Neural cell (in vitro differentiated cells): ENCODE results near the gene KCNK15. TPM values are rescaled to one million over a fixed set of nuclear protein-coding genes. Genes with fewer than 3 reads are reported as not detected.

Experiments
- H2AFZ ChIP-seq: fragments of 200-600, 300-800 bp; sonication (generic), shearing (Covaris generic); 2 replicates; pipeline ENCODE4 v1.6.0; 2014; ENCODE audit warnings: low read depth, mild to moderate bottlenecking, antibody characterized with exemption, low read length, moderate library complexity
- H3F3A ChIP-seq: fragments of 200-600 bp; shearing (Covaris generic); 2 replicates; pipeline ENCODE4 v1.6.1; 2016; ENCODE audit warnings: mild to moderate bottlenecking, moderate library complexity, mixed read lengths, antibody characterized with exemption, low read length; ENCODE audit not compliant: insufficient read depth, poor library complexity, severe bottlenecking
- H3K27ac ChIP-seq: fragments of 200-600, 300-800 bp; sonication (generic), shearing (Covaris generic); 2 replicates; pipeline ENCODE4 v1.5.1; 2014; ENCODE audit warnings: mild to moderate bottlenecking, low read length, moderate library complexity
- H3K27me3 ChIP-seq: fragments of 300-800, 200-600 bp; sonication (generic), shearing (Covaris generic); 2 replicates; pipeline ENCODE4 v1.6.0; 2014; ENCODE audit warnings: mild to moderate bottlenecking, low read depth, low read length, moderate library complexity; ENCODE audit not compliant: insufficient read depth
- H3K36me3 ChIP-seq: fragments of 300-800, 200-600 bp; sonication (generic), shearing (Covaris generic); 2 replicates; pipeline ENCODE4 v1.5.1; 2014; ENCODE audit warnings: mild to moderate bottlenecking, antibody characterized with exemption, low read length, moderate library complexity; ENCODE audit not compliant: insufficient read depth
- H3K4me2 ChIP-seq: fragments of 300-800, 200-600 bp; sonication (generic), shearing (Covaris generic); 2 replicates; pipeline ENCODE4 v1.6.0; 2014; ENCODE audit warnings: mild to moderate bottlenecking, low read length
- H3K4me3 ChIP-seq: fragments of 300-800, 200-600 bp; sonication (generic), shearing (Covaris generic); 2 replicates; pipeline ENCODE4 v1.5.1; 2014; ENCODE audit warnings: mild to moderate bottlenecking, low read length, moderate library complexity
- H3K79me2 ChIP-seq: fragments of 200-600 bp; shearing (Covaris generic); replicated peaks from 2 replicates; pipeline ENCODE4 v1.6.0; 2014; ENCODE audit warnings: mild to moderate bottlenecking, low read length, moderate library complexity; ENCODE audit not compliant: insufficient read depth
- H3K9ac ChIP-seq: fragments of 300-800, 200-600 bp; sonication (generic), shearing (Covaris generic); 2 replicates; pipeline ENCODE4 v1.6.1; 2016; ENCODE audit warnings: mild to moderate bottlenecking, low read length, mixed read lengths
- H3K9me2 ChIP-seq: fragments of 200-600 bp; shearing (Covaris generic); 2 replicates; pipeline ENCODE4 v1.6.1; 2016; ENCODE audit warnings: mild to moderate bottlenecking, low read length, mixed read lengths; ENCODE audit not compliant: insufficient read depth
- H3K9me3 ChIP-seq: fragments of 200-600, 300-800 bp; sonication (generic), shearing (Covaris generic); 2 replicates; pipeline ENCODE4 v1.6.1; 2016; ENCODE audit warnings: mild to moderate bottlenecking, mixed run types, low read length, moderate library complexity, mixed read lengths
- H4K20me1 ChIP-seq: fragments of 200-600 bp; shearing (Covaris generic); 2 replicates; pipeline ENCODE4 v1.6.1; 2016; ENCODE audit warnings: mild to moderate bottlenecking, mixed run types; ENCODE audit not compliant: insufficient read depth
- EP300 ChIP-seq: fragments of 450-650 bp; conservative IDR thresholded peaks from 2 replicates; pipeline ENCODE4 v1.6.1; 2014; ENCODE audit warnings: antibody characterized with exemption, mild to moderate bottlenecking, moderate library complexity; ENCODE audit not compliant: poor library complexity, severe bottlenecking
- EZH2 ChIP-seq: fragments of 200-600, 300-800 bp; shearing (Covaris generic), sonication (generic); IDR thresholded peaks from 2 replicates; pipeline ENCODE4 v1.6.1; 2014; ENCODE audit warnings: antibody characterized with exemption, low read length, borderline replicate concordance, mild to moderate bottlenecking; ENCODE audit not compliant: insufficient read depth, poor library complexity, severe bottlenecking
- MXI1 ChIP-seq: fragments of 450-650 bp; conservative IDR thresholded peaks from 2 replicates; pipeline ENCODE4 v1.6.1; 2014; ENCODE audit warnings: antibody characterized with exemption, mild to moderate bottlenecking; ENCODE audit not compliant: poor library complexity, severe bottlenecking
- POLR2AphosphoS5 ChIP-seq: IDR thresholded peaks from 2 replicates; pipeline ENCODE4 v1.6.1; 2012
- RAD21 ChIP-seq: fragments of 450-650 bp; conservative IDR thresholded peaks from 2 replicates; pipeline ENCODE4 v1.6.1; 2014; ENCODE audit warnings: antibody characterized with exemption, mild to moderate bottlenecking, moderate library complexity
- REST ChIP-seq: IDR thresholded peaks from 2 replicates; pipeline ENCODE4 v1.6.1; 2012; ENCODE audit warnings: borderline replicate concordance
- SMC3 ChIP-seq: fragments of 450-650 bp; conservative IDR thresholded peaks from 2 replicates; pipeline ENCODE4 v1.6.1; 2014; ENCODE audit warnings: antibody characterized with exemption, mild to moderate bottlenecking, moderate library complexity; ENCODE audit not compliant: poor library complexity
- TAF1 ChIP-seq: IDR thresholded peaks from 2 replicates; pipeline ENCODE4 v1.6.1; 2012; ENCODE audit warnings: low read depth
- polyA plus RNA-seq: library from polyadenylated mRNA; depleted of rRNA; stranded (reverse); fragments of >200 nt; gene quantifications from 2 replicates; pipeline ENCODE4 v1.2.3, GENCODE V29; 2014
- TF ChIP-seq, protein P1 (sequence below): fragments of 450-650 bp; IDR thresholded peaks from 2 replicates; pipeline ENCODE4 v1.5.1; 2014; ENCODE audit warnings: antibody characterized with exemption, mild to moderate bottlenecking, moderate library complexity; ENCODE audit not compliant: poor library complexity, severe bottlenecking

The KCNK15 gene
- polyA plus RNA-seq, 1 donor from 2014 or later: not detected

DNA sequence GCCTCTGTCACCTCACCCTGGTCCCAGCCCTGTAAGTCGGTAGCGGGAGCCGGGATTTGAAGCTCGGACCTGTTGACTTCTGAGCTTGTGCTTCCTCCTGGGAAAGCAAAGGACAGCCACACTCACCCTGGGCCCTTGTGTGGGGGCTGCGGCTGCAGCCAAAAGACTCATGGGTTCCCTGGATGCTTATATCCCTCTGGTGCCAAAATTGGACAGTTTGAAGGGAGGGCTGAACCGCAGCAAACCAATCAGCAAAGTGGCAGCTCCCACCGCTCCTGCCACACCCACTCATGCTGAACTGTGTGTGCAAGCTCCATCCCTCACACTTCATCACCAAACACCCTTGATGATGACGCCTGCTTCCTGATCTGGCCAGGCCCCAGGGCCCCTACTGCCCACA lies 34.4 kb upstream of the KCNK15 start:
- H3K9me3 ChIP-seq: no peaks in the 10 kb centered on the region
- no peaks in the 10 kb centered on the region for H3K79me2 ChIP-seq
- H4K20me1 ChIP-seq: no peaks in the 10 kb centered on the region
- H3K9me2 ChIP-seq: no peaks in the 10 kb centered on the region
- H3K4me3 ChIP-seq: no peak overlapping the region
- no peaks in the 10 kb centered on the region for H3F3A ChIP-seq
- H2AFZ ChIP-seq: no peak overlapping the region
- no peaks in the 10 kb centered on the region for H3K27me3 ChIP-seq
- no peak overlapping the region for H3K27ac ChIP-seq
- TF ChIP-seq SMC3 (no peak), EZH2 (no peak), POLR2AphosphoS5 (no peak), RAD21 (no peak), MXI1 (no peak), EP300 (no peak)
- no peaks in the 10 kb centered on the region for H3K36me3 ChIP-seq
- no peak overlapping the region for H3K9ac ChIP-seq
- H3K4me2 ChIP-seq: no peak overlapping the region

DNA sequence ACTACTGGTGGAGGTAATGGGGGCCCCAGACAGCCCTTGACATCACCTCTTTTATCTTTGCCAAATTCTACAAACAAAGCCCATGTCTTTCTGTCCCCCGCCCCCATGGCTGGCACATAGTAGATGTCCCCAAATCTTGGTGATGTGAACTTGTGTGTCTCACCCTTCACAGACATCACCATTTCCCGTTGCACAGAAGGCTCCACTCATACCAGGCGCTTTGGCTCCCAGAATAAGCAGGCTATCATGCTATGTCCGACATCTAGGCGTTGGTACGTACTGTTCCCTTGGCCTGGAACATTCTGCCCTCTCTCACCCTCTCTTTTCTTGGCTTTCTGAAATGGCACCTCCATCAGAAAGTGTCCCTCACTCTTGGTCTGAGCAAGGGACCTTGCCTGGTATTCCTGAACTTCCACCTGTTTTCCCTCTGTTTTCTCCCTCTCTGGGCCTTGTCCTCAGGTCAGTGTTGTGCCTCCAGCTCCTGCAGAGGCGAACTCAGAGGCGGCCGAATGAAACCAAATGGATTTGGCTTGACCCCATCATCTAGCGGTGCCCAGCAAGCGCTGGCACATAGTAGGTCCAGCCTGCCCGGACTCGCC lies 31.5 kb upstream of the KCNK15 start:
- no peaks in the 10 kb centered on the region for H3K27me3 ChIP-seq
- H2AFZ ChIP-seq: no peak overlapping the region
- H4K20me1 ChIP-seq: no peaks in the 10 kb centered on the region
- no peak overlapping the region for H3K9ac ChIP-seq
- no peaks in the 10 kb centered on the region for H3K9me2 ChIP-seq
- no peak overlapping the region for H3K4me3 ChIP-seq
- H3K36me3 ChIP-seq: no peaks in the 10 kb centered on the region
- H3K4me2 ChIP-seq: no peak overlapping the region
- H3K9me3 ChIP-seq: no peaks in the 10 kb centered on the region
- H3F3A ChIP-seq: no peaks in the 10 kb centered on the region
- no peak for TF ChIP-seq EZH2
- no peak for TF ChIP-seq REST
- no peak for TF ChIP-seq POLR2AphosphoS5
- no peak for TF ChIP-seq TAF1
- TF ChIP-seq MXI1: no peak
- no peak for TF ChIP-seq EP300
- TF ChIP-seq, protein P1, sequence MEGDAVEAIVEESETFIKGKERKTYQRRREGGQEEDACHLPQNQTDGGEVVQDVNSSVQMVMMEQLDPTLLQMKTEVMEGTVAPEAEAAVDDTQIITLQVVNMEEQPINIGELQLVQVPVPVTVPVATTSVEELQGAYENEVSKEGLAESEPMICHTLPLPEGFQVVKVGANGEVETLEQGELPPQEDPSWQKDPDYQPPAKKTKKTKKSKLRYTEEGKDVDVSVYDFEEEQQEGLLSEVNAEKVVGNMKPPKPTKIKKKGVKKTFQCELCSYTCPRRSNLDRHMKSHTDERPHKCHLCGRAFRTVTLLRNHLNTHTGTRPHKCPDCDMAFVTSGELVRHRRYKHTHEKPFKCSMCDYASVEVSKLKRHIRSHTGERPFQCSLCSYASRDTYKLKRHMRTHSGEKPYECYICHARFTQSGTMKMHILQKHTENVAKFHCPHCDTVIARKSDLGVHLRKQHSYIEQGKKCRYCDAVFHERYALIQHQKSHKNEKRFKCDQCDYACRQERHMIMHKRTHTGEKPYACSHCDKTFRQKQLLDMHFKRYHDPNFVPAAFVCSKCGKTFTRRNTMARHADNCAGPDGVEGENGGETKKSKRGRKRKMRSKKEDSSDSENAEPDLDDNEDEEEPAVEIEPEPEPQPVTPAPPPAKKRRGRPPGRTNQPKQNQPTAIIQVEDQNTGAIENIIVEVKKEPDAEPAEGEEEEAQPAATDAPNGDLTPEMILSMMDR: no peak
- TF ChIP-seq SMC3: no peak
- H3K27ac ChIP-seq: no peak overlapping the region
- no peaks in the 10 kb centered on the region for H3K79me2 ChIP-seq
